Bone marrow (tissue), 2 donors: ENCODE data around the gene LYVE1.

Experiments
- DNase-seq, 2 donors: peaks; one replicate each; lab custom pipeline; 2025; lab: John Stamatoyannopoulos, UW

LYVE1 gene

DNA sequence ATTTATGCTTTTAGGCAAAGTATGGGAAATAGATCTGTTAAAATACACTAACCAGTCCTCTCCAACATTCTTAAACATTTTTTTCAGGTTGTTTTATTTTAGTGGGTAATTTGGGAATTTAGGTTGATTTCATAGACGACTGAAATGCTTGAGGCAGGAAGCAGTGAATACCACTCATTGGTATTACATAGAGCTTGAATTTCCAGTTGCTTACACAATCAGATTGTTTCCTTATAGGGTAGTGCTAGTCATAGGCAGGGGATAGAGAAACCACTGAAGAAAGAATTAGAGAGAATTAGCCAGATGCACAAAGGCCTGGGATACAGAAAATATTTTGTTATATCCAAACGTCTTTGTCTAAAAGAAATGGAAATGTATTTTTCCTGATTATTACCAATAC is 23.9 kb upstream of the LYVE1 start:
- peak in 1 of 2 donors; percentile 64 for DNase-seq

DNA sequence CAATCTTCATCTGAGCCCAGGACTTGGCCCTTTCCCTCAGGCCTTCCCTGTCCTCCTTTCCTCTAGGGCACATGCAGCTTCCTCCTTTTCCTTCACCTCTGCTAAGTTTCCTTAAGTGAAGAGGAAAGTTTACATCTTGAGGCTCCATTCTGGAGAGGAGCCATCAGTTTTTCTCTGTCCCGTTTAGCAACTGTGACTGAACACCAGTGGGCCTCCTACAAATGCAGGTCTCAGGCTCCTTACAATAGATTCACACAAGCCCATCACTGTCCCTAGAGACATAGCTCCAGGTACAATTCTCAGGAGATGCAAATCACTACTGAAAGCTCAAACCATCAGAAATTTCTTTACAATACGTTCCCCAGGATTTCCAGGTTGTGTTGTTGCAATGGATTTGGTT is 23.3 kb upstream of the LYVE1 start:
- DNase-seq = no peak

- no peak for DNase-seq
These were observed 21.9 kb upstream of the LYVE1 start for GRCh38 chr11:10590218-10590915.

DNA sequence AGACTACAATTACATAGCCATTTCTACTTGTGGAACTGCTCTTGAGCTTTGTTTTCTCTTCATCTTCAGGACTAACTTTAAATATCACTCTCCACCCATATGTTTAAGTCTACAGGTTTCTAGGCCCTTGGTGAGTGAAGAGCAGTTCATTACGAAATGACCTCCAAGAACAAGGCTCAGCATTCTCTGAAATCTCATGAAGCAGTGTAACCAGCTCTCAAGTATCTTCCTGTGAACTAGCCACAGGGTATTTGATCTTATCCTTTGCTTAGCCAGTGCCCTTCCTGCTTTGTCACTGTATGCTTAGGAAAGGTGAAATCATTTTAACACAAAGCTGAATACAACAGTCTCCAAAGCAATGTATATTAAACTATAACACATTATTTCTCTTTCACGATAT is 20.4 kb upstream of the LYVE1 start:
- DNase-seq = no peak

DNA sequence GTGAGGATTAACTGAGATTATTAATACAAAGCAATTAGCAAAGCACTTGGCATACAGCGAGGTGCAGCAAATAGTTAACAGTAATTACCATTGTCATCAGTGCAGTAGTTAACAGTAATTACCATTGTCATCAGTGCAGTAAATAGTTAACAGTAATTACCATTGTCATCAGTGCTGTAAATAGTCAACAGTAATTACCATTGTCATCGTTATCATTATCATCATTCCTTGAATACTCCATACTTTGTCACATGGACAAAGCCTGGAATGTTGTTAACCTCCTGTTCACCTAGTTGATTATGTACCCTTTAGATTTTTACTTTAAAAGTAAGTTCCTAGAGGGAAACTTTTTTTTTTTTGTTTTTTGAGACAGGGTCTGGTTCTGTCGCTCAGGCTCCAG is 19.5 kb upstream of the LYVE1 start:
- DNase-seq = no peak

DNA sequence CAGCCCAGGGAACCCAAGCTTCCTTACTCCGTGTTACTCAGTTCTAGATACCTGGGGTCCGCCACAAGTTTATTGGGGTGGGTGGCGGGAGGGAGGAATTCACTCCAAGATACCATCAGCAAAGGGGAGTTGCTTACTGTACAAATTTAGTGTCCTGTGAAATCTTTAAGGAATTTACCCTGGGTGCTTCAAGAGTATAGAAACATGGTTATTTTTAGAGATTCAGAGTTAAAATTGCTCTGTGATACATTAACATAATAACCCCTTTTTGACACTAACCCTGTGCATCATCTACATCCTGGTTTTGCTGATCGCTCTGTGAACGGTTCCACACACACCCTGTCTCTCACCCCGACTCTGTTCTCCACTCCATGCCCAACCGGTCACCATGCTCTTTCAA is 18.9 kb upstream of the LYVE1 start:
- DNase-seq = no peak

DNA sequence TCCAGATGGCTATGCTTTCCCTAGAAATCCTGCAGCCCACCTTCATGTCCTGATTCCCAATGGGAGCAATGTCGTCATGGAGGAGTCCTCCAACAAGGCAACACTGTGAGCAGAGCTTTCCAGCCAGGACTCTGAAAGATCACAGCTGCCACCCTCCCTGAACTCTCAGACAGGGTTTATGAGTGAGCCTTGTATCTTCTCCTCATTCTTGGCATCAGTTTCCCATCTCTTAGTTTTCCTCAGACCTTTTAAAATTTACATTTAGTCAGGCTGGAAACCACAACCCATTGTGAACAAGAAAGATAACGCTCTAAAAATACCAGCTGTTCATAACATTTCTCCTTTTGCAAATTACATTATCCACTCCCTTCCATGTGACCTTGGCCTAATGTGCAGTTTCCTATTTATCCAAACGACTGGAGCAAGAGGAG is 15.6 kb upstream of the LYVE1 start:
- no peak for DNase-seq

DNA sequence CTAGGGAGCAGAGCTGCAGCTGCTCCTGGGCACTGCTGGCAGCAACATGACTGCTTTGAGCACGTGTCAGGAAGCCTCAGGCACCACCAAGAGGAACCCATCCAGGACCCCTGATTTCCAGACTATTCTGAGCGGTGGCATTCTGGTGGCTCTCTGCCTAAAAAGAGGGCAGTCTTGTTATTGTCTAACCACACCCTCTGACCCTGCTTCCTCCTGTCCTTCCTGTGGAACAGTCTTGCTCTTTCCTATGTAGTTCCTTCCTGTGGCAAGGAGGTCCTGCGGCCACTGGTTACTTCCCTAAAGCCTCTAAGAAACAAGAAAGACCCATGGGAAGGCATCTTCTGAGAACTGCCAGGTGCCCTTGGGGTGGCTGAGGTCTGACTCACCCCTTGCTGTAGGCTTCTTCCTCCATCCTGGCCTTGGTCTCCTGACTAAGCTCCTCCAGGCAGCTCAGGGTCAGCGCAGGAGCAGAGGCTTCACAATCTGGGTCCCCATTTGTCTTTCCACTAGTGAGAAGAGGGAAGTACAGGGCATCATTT is 13.1 kb upstream of the LYVE1 start:
- peak; percentile 36 to 91 for DNase-seq

DNA sequence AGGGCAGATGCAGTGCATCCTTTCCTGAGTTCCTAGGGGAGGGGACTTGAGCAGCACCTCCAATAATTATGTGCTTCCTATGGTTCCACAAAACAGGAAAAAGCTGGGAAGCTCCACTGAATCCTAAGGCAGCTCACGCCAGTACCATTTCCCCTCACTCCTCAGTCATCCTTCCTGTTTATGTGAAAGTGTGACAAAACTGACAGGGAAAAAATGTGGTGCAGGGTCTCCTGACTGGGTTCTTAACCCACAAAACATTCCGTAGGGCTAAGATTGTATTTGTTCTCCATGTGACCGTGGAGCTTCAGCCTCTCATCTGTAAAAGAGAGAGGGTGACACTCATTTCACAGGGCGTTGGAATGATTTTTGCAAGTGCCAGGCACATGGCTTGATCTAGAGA is 12.2 kb upstream of the LYVE1 start:
- no peak for DNase-seq

GRCh38 chr11:10579700-10580099 is 11.2 kb upstream of the LYVE1 start:
- no peak for DNase-seq

GRCh38 chr11:10576035-10576398 is 7.6 kb upstream of the LYVE1 start:
- no peak for DNase-seq

- DNase-seq = no peak
These were observed 7.0 kb upstream of the LYVE1 start for GRCh38 chr11:10575346-10576034.

DNA sequence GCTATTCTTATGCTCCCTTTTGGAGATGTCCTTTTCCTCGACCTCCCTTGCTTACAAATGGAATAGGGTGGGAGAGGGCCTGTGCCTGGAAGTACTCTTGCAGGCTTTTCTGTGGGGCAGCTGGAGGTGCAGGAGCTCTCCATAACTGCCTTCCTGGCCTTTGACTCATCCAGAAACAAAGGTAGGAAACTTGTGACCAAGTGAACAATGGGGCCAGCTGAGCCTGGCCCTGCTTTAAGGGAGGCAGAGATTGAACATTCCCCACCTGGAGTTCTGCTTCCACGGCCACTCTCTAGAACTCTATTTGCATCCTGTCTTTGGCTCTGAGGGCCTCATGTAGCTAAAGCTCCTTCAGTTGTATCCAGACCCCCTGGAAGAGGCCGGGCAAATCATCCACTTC is 5.1 kb upstream of the LYVE1 start:
- DNase-seq = no peak

- DNase-seq = no peak
These were observed 4.6 kb upstream of the LYVE1 start for GRCh38 chr11:10573028-10573427.

GRCh38 chr11:10572533-10572932 is 4.1 kb upstream of the LYVE1 start:
- DNase-seq = no peak

GRCh38 chr11:10567446-10567845 is 1.0 kb downstream of the LYVE1 start:
- no peak for DNase-seq

DNA sequence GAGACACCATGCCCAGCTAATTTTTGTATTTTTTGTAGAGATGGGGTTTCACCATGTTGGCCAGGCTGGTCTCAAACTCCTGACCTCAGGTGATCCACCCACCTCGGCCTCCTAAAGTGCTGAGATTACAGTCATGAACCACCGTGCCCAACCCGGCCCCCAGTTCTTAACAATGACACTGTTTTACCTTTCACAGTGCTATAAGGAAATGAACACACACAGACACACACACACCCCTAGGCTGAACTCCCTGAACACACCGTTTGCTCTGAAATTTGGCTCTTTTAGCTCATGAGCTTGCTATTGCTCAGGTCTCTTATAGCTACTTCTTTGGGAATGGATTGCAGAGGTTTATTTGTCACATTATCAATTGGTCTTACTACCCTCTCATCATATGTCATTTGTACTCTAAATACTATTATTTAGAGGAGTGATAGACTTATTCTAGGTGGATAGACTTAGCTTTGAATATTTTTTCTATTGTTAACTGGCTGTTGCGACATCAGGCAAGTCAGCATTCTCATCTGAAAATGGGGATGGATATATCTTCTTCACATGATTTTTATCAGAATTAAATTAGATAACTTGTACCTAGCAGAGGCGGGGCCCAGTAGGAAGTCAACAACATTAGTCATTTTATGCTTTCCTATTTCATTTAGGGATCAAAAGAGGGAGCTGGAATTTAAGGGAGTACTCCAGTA is 2.1 kb downstream of the LYVE1 start:
- no peak for DNase-seq

DNA sequence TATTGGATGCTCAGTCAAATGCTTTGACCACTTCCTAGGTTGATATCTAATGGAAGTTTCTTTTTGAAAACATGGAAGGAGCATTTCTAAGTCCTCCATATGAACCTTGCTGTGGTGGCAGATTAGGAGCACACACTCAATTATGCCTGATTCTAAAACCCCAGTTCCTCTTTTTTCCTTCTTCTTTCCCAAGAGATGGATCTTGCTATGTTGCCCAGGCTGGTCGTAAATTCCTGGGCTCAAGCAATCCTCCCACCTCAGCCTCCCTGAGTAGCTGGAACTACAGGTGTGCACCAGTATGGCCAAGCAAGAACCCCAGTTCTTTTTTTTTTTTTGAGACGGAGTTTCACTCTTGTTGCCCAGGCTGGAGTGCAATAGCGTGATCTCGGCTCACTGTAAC is 3.0 kb downstream of the LYVE1 start:
- no peak for DNase-seq

- DNase-seq = peak in 1 of 2 donors; percentile 28
These were observed 3.7 kb downstream of the LYVE1 start for GRCh38 chr11:10564696-10565318.

DNA sequence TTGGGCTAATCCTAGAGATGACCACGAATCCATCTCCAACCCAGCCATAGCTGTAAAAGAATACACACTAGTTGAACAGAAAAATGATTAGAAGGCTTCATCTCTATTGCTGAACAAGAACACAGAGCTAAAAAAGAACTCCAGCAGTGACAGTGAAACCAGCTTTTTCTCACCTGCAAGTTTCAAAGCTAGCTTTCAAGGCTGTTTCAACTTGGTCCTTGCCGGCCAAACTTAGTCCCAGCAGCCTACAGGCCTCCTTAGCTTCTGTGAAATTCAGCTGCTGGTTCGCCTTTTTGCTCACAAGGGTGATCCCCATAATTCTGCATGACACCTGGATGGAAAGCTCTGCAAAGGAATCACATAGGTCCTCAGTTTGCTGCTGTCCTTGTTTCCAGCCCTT is 4.4 kb downstream of the LYVE1 start:
- DNase-seq = no peak

- no peak for DNase-seq
These were observed 6.5 kb downstream of the LYVE1 start for GRCh38 chr11:10561947-10562346.

GRCh38 chr11:10561043-10561818 is 7.2 kb downstream of the LYVE1 start:
- DNase-seq = no peak
